ENCODE data around the gene CPPED1. TPM values are rescaled to one million over a fixed set of nuclear protein-coding genes. Genes with fewer than 3 reads are reported as not detected.

The CPPED1 gene
- total and polyA plus RNA-seq, 2 experiments from 2014 or later = 6.2 to 7.3 TPM

DNA sequence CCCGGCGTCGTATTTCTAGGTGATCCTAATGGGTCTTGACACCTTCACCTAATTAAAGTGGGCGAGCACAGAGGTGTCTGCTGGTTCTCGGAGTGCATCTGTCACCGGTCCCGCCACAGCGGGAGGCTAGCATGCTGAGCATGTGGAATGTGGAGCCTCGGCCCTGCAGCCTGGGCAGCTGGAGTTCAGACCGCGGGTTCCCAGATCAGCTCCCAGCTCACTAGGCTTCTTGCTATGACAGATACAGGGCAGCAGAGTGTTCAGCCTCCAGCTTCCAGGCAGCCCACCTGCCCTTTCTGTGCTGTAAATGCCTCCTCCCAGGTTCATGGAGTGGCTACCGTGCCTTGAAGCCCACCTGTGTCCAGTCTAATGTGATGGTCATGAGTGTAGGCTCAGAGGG lies 166.7 kb downstream of the CPPED1 start:
- H3K4me1 Mint-ChIP-seq = no peaks in the 10 kb centered on the region
- TF ChIP-seq STAT1 (IDR thresholded peaks at IDR 0.05; ENCODE audit: unreplicated experiment) (no peak), EZH2phosphoT487 (IDR thresholded peaks at IDR 0.05; ENCODE audit: unreplicated experiment) (no peak), POLR2AphosphoS5 (IDR thresholded peaks at IDR 0.05; ENCODE audit: low read depth) (no peak), EZH2 (IDR thresholded peaks at IDR 0.05; ENCODE audit: low read depth, unreplicated experiment) (no peak)
- TF ChIP-seq, protein P1, sequence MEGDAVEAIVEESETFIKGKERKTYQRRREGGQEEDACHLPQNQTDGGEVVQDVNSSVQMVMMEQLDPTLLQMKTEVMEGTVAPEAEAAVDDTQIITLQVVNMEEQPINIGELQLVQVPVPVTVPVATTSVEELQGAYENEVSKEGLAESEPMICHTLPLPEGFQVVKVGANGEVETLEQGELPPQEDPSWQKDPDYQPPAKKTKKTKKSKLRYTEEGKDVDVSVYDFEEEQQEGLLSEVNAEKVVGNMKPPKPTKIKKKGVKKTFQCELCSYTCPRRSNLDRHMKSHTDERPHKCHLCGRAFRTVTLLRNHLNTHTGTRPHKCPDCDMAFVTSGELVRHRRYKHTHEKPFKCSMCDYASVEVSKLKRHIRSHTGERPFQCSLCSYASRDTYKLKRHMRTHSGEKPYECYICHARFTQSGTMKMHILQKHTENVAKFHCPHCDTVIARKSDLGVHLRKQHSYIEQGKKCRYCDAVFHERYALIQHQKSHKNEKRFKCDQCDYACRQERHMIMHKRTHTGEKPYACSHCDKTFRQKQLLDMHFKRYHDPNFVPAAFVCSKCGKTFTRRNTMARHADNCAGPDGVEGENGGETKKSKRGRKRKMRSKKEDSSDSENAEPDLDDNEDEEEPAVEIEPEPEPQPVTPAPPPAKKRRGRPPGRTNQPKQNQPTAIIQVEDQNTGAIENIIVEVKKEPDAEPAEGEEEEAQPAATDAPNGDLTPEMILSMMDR (conservative IDR thresholded peaks at IDR 0.05; ENCODE audit: low read depth in 2 of 2) = no peak
- H3K36me3 Mint-ChIP-seq (ENCODE audit: low read depth) = no peaks in the 10 kb centered on the region
- no peaks in the 10 kb centered on the region for H3F3A ChIP-seq (replicated peaks; ENCODE audit: low read depth)
- H3K27ac ChIP-seq (ENCODE audit: low read depth) = no peak overlapping the region
- no peaks in the 10 kb centered on the region for H3K79me2 ChIP-seq (replicated peaks; ENCODE audit: insufficient read depth)
- no peaks in the 10 kb centered on the region for H3K4me1 ChIP-seq (ENCODE audit: insufficient read depth)
- peaks cover 3% of the 10 kb centered on the region; the same call in 1 of the 3 replicates for H3K9me3 Mint-ChIP-seq
- no peak overlapping the region for H3K4me2 ChIP-seq
- no peaks in the 10 kb centered on the region for H3K27me3 Mint-ChIP-seq (ENCODE audit: insufficient read depth, low read depth, poor library complexity)
- no peaks in the 10 kb centered on the region for H3K9me2 ChIP-seq (ENCODE audit: insufficient read depth)
- no peak overlapping the region for H3K4me3 ChIP-seq
- no peaks in the 10 kb centered on the region for H4K20me1 ChIP-seq (replicated peaks; ENCODE audit: insufficient read depth)
- DNase-seq (ENCODE audit: low spot score) = peak; percentile 46
- no peak overlapping the region; the same call in 1 of the 2 replicates for H3K27ac Mint-ChIP-seq
- H3K27me3 ChIP-seq (ENCODE audit: insufficient read depth) = no peaks in the 10 kb centered on the region
- H3K36me3 ChIP-seq (ENCODE audit: insufficient read depth) = no peaks in the 10 kb centered on the region
- peak; percentile 86 for ATAC-seq
- 0 out of 2 replicates have a peak overlapping the region, but pooled peaks have one; percentile 32 for H2AFZ ChIP-seq
- no peak overlapping the region for H3K4me3 Mint-ChIP-seq

DNA sequence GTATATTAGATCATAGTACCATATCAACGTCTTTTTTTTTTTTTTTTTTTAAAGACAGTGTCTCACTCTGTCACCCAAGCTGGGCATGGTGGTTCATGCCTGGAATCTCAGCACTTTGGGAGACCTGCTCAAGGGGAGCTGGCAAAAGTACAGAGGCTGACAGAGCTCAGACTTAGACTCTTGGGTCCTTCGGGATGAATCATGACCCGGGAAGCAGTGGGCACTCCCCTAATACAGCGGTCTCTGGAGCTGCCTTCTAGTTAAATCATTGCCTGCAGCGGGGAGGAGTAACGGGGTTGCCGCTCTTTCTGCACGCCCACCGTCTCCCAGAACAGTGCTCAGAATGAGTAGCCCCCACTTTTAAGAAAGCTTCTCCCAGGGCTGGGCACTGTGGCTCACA lies 174.4 kb downstream of the CPPED1 start:
- H3K36me3 Mint-ChIP-seq (ENCODE audit: low read depth) = no peaks in the 10 kb centered on the region
- H3K27me3 Mint-ChIP-seq (ENCODE audit: insufficient read depth, low read depth, poor library complexity) = no peaks in the 10 kb centered on the region
- no peaks in the 10 kb centered on the region for H3F3A ChIP-seq (replicated peaks; ENCODE audit: low read depth)
- DNase-seq (ENCODE audit: low spot score) (no peak), ATAC-seq (no peak)
- H4K20me1 ChIP-seq (replicated peaks; ENCODE audit: insufficient read depth) = no peaks in the 10 kb centered on the region
- H3K4me1 ChIP-seq (ENCODE audit: insufficient read depth) = no peaks in the 10 kb centered on the region
- H3K4me3 Mint-ChIP-seq = no peak overlapping the region
- H3K4me1 Mint-ChIP-seq = no peaks in the 10 kb centered on the region
- H3K36me3 ChIP-seq (ENCODE audit: insufficient read depth) = no peaks in the 10 kb centered on the region
- no peak overlapping the region for H3K4me3 ChIP-seq
- H3K27ac ChIP-seq (ENCODE audit: low read depth) = no peak overlapping the region
- TF ChIP-seq JUNB (IDR thresholded peaks at IDR 0.05; ENCODE audit: unreplicated experiment) = no peak
- no peak overlapping the region for H3K4me2 ChIP-seq
- H2AFZ ChIP-seq = no peak overlapping the region
- H3K27me3 ChIP-seq (ENCODE audit: insufficient read depth) = no peaks in the 10 kb centered on the region
- no peak overlapping the region; the same call in 1 of the 2 replicates for H3K27ac Mint-ChIP-seq
- no peaks in the 10 kb centered on the region for H3K9me3 Mint-ChIP-seq
- H3K79me2 ChIP-seq (replicated peaks; ENCODE audit: insufficient read depth) = no peaks in the 10 kb centered on the region
- H3K9me2 ChIP-seq (ENCODE audit: insufficient read depth) = no peaks in the 10 kb centered on the region

DNA sequence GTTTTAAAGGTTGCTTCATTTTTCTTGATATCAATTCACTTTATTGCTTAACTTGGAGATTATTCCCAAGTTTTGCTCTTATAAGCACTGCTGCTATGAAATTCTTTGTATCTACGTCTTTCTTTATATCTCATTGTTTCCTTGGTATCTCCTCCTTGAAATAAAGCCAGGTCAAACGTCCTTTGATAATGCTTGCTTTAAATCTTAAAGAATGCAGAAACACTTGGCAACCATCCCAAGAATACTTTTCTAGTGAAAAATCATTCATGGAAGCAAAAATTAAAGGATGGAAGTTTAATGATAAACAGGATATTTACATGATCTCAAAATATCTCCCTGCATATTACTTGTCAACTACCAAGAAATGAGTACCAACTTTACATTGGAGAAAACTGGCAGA lies 175.2 kb downstream of the CPPED1 start:
- H3K4me1 Mint-ChIP-seq = no peaks in the 10 kb centered on the region
- no peak for TF ChIP-seq NANOG (IDR thresholded peaks at IDR 0.05; ENCODE audit: borderline replicate concordance)
- no peak for ATAC-seq
- no peaks in the 10 kb centered on the region for H3K9me3 Mint-ChIP-seq
- Histone ChIP-seq H3K4me1 (ENCODE audit: insufficient read depth) (no peaks in the 10 kb centered on the region), H3F3A (replicated peaks; ENCODE audit: low read depth) (no peaks in the 10 kb centered on the region), H3K79me2 (replicated peaks; ENCODE audit: insufficient read depth) (no peaks in the 10 kb centered on the region), H3K4me3 (no peak overlapping the region), H3K27ac (ENCODE audit: low read depth) (no peak overlapping the region), H2AFZ (no peak overlapping the region), H3K27me3 (ENCODE audit: insufficient read depth) (no peaks in the 10 kb centered on the region), H3K9me2 (ENCODE audit: insufficient read depth) (no peaks in the 10 kb centered on the region), H3K4me2 (no peak overlapping the region), H4K20me1 (replicated peaks; ENCODE audit: insufficient read depth) (no peaks in the 10 kb centered on the region), H3K36me3 (ENCODE audit: insufficient read depth) (no peaks in the 10 kb centered on the region)
- H3K36me3 Mint-ChIP-seq (ENCODE audit: low read depth) = no peaks in the 10 kb centered on the region
- H3K27ac Mint-ChIP-seq = no peak overlapping the region
- no peak overlapping the region for H3K4me3 Mint-ChIP-seq
- no peaks in the 10 kb centered on the region for H3K27me3 Mint-ChIP-seq (ENCODE audit: insufficient read depth, low read depth, poor library complexity)
- no peak for DNase-seq (ENCODE audit: low spot score)

Measured in GM23338 (cell line).